Measurements from ENCODE around the gene COX19. TPM values are rescaled to one million over a fixed set of nuclear protein-coding genes. Genes with fewer than 3 reads are reported as not detected.
A peak's percentile ranks its signal among the peaks of the same experiment; 100 is the strongest.
"Not testable (repeated sequence)": the region's sequence is repeated elsewhere in the genome, so short reads cannot be mapped to it uniquely, and the experiment has no call there.

COX19 gene
- polyA plus RNA-seq, 5 donors = 12.6 to 17.5 (median 14.7) TPM

GRCh38 chr7:929311-929711 is 46.0 kb downstream of the COX19 start:
- no peak for DNase-seq

- DNase-seq = no peak
These were observed 48.2 kb downstream of the COX19 start for GRCh38 chr7:927031-927671.

DNA sequence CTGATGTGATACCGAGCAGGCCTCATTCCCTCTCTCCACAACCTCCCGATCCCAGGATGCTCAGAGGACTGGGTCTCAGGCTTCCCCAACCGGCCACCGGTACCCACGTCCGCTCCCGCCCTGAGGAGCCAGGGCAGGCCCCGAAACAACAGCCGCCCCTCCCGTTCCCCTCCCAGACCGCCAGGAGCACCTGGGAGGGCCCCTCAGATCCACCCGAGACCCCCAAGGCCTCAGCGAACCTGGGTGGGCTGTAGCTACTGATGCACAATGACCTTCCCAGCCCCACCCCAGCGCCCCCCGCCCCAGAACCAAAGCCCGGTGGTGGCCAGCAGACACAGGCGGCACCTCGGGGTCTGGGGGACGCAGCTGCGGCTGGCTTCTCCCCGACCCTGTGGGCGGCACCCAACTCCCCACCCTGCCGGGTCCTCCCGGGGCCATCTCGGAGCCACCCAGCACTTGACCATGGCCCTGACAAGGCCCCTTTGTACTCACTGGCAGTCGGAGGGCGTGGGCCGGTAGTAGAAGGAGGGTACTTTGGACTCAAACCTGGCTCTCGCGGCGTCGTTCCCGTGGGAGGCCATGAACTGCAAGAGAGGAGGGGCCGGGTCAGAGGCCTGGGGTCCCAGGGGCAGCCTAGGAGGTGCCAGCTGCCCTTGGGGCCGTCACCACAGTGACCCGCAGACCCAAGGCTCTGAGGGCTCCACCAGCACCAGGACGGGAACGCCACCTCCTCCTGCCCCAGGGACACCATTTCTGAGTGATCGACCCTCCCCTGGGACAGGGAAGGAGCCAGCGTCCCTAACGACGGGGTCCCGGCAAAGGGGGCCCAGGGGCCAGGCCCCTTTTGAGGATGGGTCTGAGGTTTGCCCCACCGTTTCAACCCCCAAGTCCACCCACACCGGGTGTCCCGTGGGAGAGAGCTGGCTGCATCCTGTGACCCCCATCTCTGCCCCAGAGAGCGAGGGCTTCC is 49.0 kb downstream of the COX19 start:
- no peak for DNase-seq

- DNase-seq = no peak
These were observed 49.7 kb downstream of the COX19 start for GRCh38 chr7:925601-926000.

- no peak for DNase-seq
These were observed 50.7 kb downstream of the COX19 start for GRCh38 chr7:924541-925231.

DNA sequence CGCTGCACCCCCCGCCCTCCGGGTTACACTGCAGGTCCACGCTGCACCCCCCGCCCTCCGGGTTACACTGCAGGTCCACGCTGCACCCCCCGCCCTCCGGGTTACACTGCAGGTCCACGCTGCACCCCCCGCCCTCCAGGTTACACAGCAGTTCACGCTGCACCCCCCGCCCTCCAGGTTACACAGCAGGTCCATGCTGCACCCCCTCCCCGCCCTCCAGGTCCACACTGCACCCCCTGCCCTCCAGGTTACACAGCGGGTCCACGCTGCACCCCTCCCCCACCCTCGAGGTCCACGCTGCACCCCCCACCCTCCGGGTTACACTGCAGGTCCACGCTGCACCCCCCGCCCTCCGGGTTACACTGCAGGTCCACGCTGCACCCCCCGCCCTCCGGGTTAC is 51.3 kb downstream of the COX19 start:
- DNase-seq = not testable (repeated sequence)

DNA sequence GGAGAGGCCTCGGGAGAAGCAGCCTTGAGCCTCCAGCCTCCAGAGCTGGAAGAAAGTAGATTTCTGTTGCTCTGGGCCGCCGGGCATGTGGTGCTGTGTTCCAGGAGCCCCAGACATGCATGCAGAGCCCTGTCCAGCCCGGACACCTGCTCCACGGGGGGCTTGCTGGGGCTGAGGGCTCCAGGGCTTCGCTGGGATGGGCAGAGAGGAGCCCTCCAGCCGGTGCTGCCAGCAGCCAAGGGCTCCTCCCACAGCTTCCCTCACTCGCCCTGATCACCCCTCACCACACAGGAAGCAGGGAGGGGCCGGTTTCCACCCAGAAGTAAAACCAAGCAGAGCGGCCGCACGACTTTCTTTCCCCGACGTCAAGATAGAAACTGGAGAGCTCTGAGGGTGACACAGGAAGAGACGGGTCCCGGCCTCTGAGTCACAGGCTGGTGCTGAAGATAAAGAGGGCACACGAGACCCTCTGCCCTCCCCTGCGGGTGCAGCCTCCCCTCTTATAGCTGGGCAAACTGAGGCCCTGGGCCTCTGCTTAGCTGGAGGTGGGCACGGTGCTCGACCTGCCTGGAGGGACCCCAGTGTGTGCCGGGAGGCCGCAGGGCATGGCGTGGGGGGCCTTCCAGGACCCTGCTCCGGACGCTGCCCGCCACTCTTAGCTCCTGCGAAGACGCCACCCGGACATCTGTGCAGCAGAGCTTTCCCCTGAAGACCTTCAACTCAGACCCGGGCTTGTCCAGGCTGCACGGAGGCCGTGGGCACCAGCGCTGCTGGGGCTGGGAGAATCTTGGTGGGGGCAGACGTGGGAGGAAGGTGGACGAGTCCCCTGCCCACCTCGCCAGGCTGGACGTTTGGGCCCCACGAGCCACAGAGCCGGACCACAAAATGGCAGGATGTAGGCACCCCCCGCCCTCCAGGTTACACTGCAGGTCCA is 52.0 kb downstream of the COX19 start:
- DNase-seq = peak in 1 of 2 donors; percentile 32

DNA sequence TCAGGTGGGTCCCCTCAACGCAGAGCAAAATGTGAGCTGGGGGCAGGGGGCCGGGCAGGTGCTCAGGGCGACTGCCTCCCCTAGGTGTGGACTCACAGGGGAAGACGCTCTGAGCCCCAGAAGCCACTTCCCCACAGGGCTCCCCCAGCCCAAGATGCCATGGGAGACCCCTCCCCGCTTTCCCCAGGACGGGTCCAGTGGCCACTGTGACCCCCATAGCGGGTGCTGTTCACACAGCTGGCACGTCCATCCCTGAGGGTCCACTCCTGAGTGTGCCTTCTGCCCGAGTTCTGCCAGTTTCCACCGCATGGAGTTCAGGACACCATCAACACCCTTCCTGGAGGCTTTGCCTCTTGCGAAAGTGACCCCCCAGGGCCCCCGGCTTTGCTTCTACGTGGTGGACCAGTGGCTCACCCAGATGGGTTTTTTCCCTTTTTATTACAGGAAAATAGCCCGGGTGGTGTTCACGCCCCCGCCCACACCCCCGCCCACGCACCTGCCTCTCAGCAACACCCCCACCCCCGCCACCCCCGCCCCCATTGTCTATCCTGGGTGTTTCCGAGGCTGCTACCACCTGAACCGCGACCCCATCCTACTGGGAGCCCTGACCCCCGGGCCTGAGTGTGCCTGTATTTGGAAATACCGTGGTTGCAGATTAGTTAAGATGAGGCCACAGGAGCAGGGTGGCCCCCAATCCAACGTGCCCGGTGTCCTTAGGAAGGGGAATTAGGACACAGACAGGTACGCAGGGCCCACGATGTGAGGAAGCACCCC is 52.8 kb downstream of the COX19 start:
- DNase-seq = no peak

GRCh38 chr7:921581-922333 is 53.6 kb downstream of the COX19 start:
- DNase-seq = no peak

GRCh38 chr7:921071-921461 is 54.3 kb downstream of the COX19 start:
- no peak for DNase-seq

GRCh38 chr7:920351-921070 is 54.8 kb downstream of the COX19 start:
- no peak for DNase-seq

GRCh38 chr7:919924-920341 is 55.4 kb downstream of the COX19 start:
- DNase-seq = no peak

GRCh38 chr7:919114-919442 is 56.3 kb downstream of the COX19 start:
- DNase-seq = no peak

DNA sequence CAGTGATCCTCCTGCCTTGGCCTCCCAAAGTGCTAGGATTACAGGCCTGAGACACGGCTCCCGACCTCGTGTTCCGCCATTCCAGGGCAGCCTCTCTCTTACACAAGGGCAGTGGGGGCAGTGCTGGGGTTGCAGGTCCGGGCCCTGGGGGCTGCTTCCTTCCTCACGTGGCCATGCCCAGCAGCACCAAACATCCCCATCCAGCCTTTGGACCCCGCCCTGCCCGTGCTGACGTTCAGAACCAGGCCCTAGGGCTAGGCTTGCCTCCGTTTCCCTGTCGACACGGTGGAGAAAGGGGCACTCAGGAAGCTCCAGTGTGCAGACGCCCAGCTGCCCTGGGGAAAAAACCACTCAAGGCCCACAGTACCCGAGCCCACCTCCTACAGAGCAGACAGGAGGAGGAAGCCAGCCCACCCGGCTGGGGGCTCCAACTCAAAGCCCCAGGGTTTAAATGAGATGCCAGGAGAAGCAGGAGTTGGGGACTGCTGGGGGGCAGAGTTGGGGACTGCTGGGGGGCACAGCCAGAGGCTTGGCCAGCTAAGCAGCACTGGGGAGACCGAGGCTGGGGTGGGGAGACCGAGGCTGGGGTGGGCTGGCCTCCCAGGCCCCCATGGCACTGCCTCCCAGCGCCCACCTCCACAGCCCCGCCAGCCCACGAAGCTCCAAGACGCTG is 56.8 kb downstream of the COX19 start:
- DNase-seq = no peak

- DNase-seq = no peak
These were observed 57.3 kb downstream of the COX19 start for GRCh38 chr7:918118-918425.

- DNase-seq = no peak
These were observed 57.9 kb downstream of the COX19 start for GRCh38 chr7:917255-918117.

DNA sequence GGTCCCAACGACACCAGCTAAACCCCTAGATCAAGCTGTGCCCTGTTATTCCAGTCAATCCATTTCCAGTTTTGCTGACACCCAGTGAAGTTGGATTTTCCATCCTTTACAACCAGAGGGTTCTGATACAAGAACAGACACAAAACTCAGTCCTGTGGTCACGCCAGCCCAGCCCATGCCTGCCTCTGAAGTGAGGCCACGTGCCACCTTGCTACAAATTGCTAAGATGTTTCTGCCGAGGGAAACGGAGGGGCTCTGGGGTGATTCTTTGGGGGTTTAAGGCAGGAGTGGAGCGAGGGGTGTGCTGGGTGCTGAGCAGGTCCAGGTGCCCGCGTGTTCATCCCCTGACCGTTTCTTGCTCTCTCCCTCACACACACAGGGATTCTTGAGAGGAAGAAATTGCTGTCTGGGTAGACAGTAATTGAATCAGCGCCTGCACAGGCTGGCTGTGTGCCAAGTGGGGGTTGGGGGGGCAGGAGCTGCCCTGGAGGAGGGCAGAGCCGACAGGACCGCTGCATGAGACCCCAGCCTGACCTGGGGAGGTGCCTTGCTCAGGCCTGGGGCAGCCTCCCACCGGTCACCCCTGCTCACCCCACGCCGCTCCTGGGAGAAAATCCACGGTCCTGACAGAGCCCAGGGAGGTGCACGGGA is 58.9 kb downstream of the COX19 start:
- DNase-seq = no peak
